Tibial nerve (tissue), 4 donors: ENCODE measurements around the gene RBP3. TPM values are rescaled to one million over a fixed set of nuclear protein-coding genes. Genes with fewer than 3 reads are reported as not detected.

Experiments
- DNase-seq, 2 donors: peaks; one replicate each; pipeline ENCODE4 v3.0.0-alpha.2; 2019; ENCODE audit warnings: low spot score in 2 of 2
- H3K27ac ChIP-seq, 4 donors: fragments of 200-600 bp; sonication (generic) in 3 of 4; one replicate each; pipeline ENCODE4 v1.5.1; 2017 to 2019; ENCODE audit warnings: mild to moderate bottlenecking in 1 of 4
- H3K27me3 ChIP-seq, 2 donors: fragments of 200-600 bp; sonication (generic) in 1 of 2; one replicate each; pipeline versions ENCODE4 v1.5.1 to v1.6.0; 2017 to 2019
- H3K36me3 ChIP-seq, 3 donors: fragments of 200-600 bp; sonication (generic); one replicate each; pipeline ENCODE4 v1.5.1; 2018 to 2019
- H3K4me1 ChIP-seq, 4 donors: fragments of 200-600 bp; sonication (generic) in 3 of 4; one replicate each; pipeline ENCODE4 v1.5.1; 2017 to 2019
- H3K4me3 ChIP-seq, 4 donors: fragments of 200-600 bp; sonication (generic) in 3 of 4; one replicate each; pipeline ENCODE4 v1.5.1; 2017 to 2019; ENCODE audit warnings: mild to moderate bottlenecking in 1 of 4, moderate library complexity in 1 of 4
- H3K9me3 ChIP-seq, 4 donors: fragments of 200-600 bp; sonication (generic) in 3 of 4; one replicate each; pipeline ENCODE4 v1.5.1; 2017 to 2019
- CTCF ChIP-seq, 5 experiments: fragments of 200-600 bp in 3 of 5; fragments of 450-650 bp in 2 of 5; sonication (generic) in 3 of 5; IDR thresholded peaks; one replicate each; pipeline ENCODE4 v1.5.1; 2016 to 2019; ENCODE audit warnings: antibody characterized with exemption in 5 of 5, mild to moderate bottlenecking in 3 of 5, moderate library complexity in 2 of 5
- EP300 ChIP-seq, 2 donors: sonication (generic); formaldehyde crosslinking; IDR thresholded peaks; one replicate each; pipeline ENCODE4 v1.6.1; 2017; ENCODE audit warnings: antibody characterized with exemption in 2 of 2, mild to moderate bottlenecking in 1 of 2
- POLR2A ChIP-seq, 2 donors: fragments of 450-650 bp; IDR thresholded peaks; one replicate each; pipeline ENCODE4 v1.6.1; 2017; ENCODE audit warnings: antibody characterized with exemption in 2 of 2, mild to moderate bottlenecking in 2 of 2, moderate library complexity in 2 of 2
- WGBS, 2 donors: methylation state at CpG; one replicate each; pipeline ENCODE4 v1.1.5; 2018; 5-methylcytosine and 5-hydroxymethylcytosine counted together
- total RNA-seq, 4 donors: library from RNA; depleted of rRNA; stranded (reverse); fragments of >200 nt; gene quantifications; one replicate each; pipeline ENCODE4 v1.1.0, GENCODE V29; 2016

RBP3 gene
- not detected for total RNA-seq

- DNase-seq, result no peak
- 83 to 93% methylated on average over 2 to 5 of the region's 5 CpGs for WGBS, 2 donors
- no peak within 1 kb of the TSS for H3K27ac ChIP-seq
- H3K9me3 ChIP-seq, result no peaks in the 10 kb centered on the region
- H3K36me3 ChIP-seq, result no peaks in the 10 kb centered on the region
- no peaks in the 10 kb centered on the region for H3K4me1 ChIP-seq
- TF ChIP-seq POLR2A (IDR thresholded peaks at IDR 0.05) (no peak), CTCF (IDR thresholded peaks at IDR 0.05) (no peak), EP300 (IDR thresholded peaks at IDR 0.05) (no peak)
- H3K27me3 ChIP-seq, result no peaks in the 10 kb centered on the region
- H3K4me3 ChIP-seq, result no peak within 1 kb of the TSS
These were observed at the start of gene RBP3 for GRCh38 chr10:47348138-47348651. TSS of gene RBP3 (plus strand) at chr10:47348363. CDS start at chr10:47348485, 122 bp downstream.

- no peak for DNase-seq
- TF ChIP-seq POLR2A (IDR thresholded peaks at IDR 0.05), result no peak
- peak in 1 of 2 donors; percentile 66 for TF ChIP-seq EP300 (IDR thresholded peaks at IDR 0.05)
- no peak for TF ChIP-seq CTCF (IDR thresholded peaks at IDR 0.05)
- H3K36me3 ChIP-seq, result no peaks in the 10 kb centered on the region
- no peaks in the 10 kb centered on the region for H3K9me3 ChIP-seq
- H3K4me1 ChIP-seq, result peaks cover 0 to 55% (median 14%) of the 10 kb centered on the region in 4 donors
- WGBS, 2 donors, result 38 to 40% methylated on average over 1 of the region's 1 CpG
- H3K27ac ChIP-seq, result peak overlapping the region in 3 of 4 donors; percentile 29 to 77 (median 73)
- peaks cover 0 to 22% of the 10 kb centered on the region in 2 donors for H3K27me3 ChIP-seq
- no peak overlapping the region for H3K4me3 ChIP-seq
These were observed 49.4 kb upstream of the RBP3 start for GRCh38 chr10:47298715-47299114.

GRCh38 chr10:47299611-47300428, 48.3 kb upstream of the RBP3 start, which contains the start of gene GDF10:
TSS of gene GDF10 (plus strand) at chr10:47300197. CDS start at chr10:47300652, 455 bp downstream.
- 5 to 15% methylated on average over 6 to 49 of the region's 64 CpGs for WGBS, 2 donors
- peak within 1 kb of the TSS; percentile 37 to 65 (median 60) for H3K4me3 ChIP-seq
- H3K27ac ChIP-seq, result peak within 1 kb of the TSS; percentile 47 to 77 (median 62)
- no peaks in the 10 kb centered on the region for H3K9me3 ChIP-seq
- TF ChIP-seq CTCF (IDR thresholded peaks at IDR 0.05) (no peak), EP300 (IDR thresholded peaks at IDR 0.05) (no peak), POLR2A (IDR thresholded peaks at IDR 0.05) (no peak)
- peaks cover 0 to 55% (median 14%) of the 10 kb centered on the region in 4 donors for H3K4me1 ChIP-seq
- H3K27me3 ChIP-seq, result peaks cover 0 to 22% of the 10 kb centered on the region in 2 donors
- H3K36me3 ChIP-seq, result no peaks in the 10 kb centered on the region
- DNase-seq, result no peak

- DNase-seq, result no peak
- H3K4me1 ChIP-seq, result peaks cover 0 to 52% (median 14%) of the 10 kb centered on the region in 4 donors
- H3K27ac ChIP-seq, result peak overlapping the region in 3 of 4 donors; percentile 47 to 77 (median 58)
- TF ChIP-seq POLR2A (IDR thresholded peaks at IDR 0.05) (no peak), EP300 (IDR thresholded peaks at IDR 0.05) (no peak), CTCF (IDR thresholded peaks at IDR 0.05) (peak in 2 of 5 experiments; percentile 28 to 33)
- no peaks in the 10 kb centered on the region for H3K9me3 ChIP-seq
- H3K36me3 ChIP-seq, result no peaks in the 10 kb centered on the region
- peak overlapping the region; percentile 37 to 65 (median 60) for H3K4me3 ChIP-seq
- H3K27me3 ChIP-seq, result peaks cover 0 to 22% of the 10 kb centered on the region in 2 donors
- 3 to 5% methylated on average over 5 to 44 of the region's 57 CpGs for WGBS, 2 donors
These were observed 47.7 kb upstream of the RBP3 start for GRCh38 chr10:47300429-47300931.

GRCh38 chr10:47301833-47302232, 46.3 kb upstream of the RBP3 start:
- H3K27ac ChIP-seq, result no peak overlapping the region
- H3K36me3 ChIP-seq, result no peaks in the 10 kb centered on the region
- H3K9me3 ChIP-seq, result no peaks in the 10 kb centered on the region
- WGBS, 2 donors, result 61 to 80% methylated on average over 2 of the region's 2 CpGs
- DNase-seq, result no peak
- peaks cover 0 to 41% (median 14%) of the 10 kb centered on the region in 4 donors for H3K4me1 ChIP-seq
- peaks cover 0 to 22% of the 10 kb centered on the region in 2 donors for H3K27me3 ChIP-seq
- no peak for TF ChIP-seq EP300 (IDR thresholded peaks at IDR 0.05)
- no peak for TF ChIP-seq CTCF (IDR thresholded peaks at IDR 0.05)
- TF ChIP-seq POLR2A (IDR thresholded peaks at IDR 0.05), result no peak
- H3K4me3 ChIP-seq, result peak overlapping the region in 1 of 4 donors; percentile 61
